PFSK-1 (cell line): ENCODE data around the gene MSI2.

Experiments used
- FOXP2 ChIP-seq: optimal IDR thresholded peaks from 2 replicates; pipeline ENCODE3; 2011; ENCODE audit warnings: borderline replicate concordance, control low read depth, inconsistent platforms; ENCODE audit not compliant: insufficient read depth; ENCODE audit errors: extremely low read length, extremely low read depth
- POLR2AphosphoS5 ChIP-seq: IDR thresholded peaks from 2 replicates; pipeline ENCODE4 v1.6.1; 2012; ENCODE audit warnings: low read depth, mild to moderate bottlenecking, control low read depth, low read length, moderate library complexity
- REST ChIP-seq, 2 experiments: IDR thresholded peaks; 2 replicates each; pipeline versions ENCODE4 v1.6.1 to v1.8.0; 2011 to 2012; ENCODE audit warnings: low read depth in 2 of 2, low read length in 2 of 2, control low read depth in 1 of 2, inconsistent platforms in 1 of 2, mild to moderate bottlenecking in 1 of 2, moderate library complexity in 1 of 2; ENCODE audit not compliant: insufficient read depth in 1 of 2
- SIN3A ChIP-seq: IDR thresholded peaks from 2 replicates; pipeline ENCODE4 v1.6.1; 2012; ENCODE audit warnings: mild to moderate bottlenecking, low read length, moderate library complexity, borderline replicate concordance; ENCODE audit not compliant: insufficient read depth
- TAF1 ChIP-seq: IDR thresholded peaks from 2 replicates; pipeline ENCODE4 v1.6.1; 2012; ENCODE audit warnings: low read length, control low read depth, borderline replicate concordance; ENCODE audit not compliant: insufficient read depth

The MSI2 gene

DNA sequence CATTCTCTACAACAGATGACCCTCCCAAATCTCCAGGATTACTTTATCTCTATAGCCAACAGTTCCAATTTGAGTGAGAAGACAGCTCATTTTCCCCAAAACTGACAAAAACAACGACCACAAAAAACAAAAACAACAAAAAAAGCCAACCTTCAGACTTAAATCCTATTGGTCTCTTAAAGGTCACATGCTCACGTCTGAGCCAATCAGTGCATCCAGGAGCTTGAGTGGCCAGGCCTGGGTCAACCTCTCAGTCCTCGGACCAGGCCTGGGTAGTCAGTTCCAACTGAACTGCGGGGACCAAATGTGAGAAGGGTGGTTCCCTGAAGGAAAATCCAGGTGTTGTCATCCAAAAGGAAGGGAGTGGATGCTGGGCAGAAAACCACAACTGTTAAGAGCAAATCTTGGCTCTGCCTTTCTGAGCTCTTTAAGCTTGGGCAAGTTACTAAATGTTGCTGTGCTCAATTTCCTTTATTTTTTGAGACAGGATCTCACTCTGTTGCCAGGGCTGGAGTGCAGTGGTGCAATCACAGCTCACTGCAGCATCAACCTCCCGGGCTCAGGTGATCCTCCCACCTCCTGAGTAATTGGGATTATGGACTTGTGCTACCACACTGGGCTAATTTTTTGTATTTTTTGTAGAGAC lies 43.0 kb upstream of the MSI2 start:
- TF ChIP-seq REST (IDR thresholded peaks at IDR 0.05; ENCODE audit: insufficient read depth in 1 of 2, low read depth in 2 of 2, low read length in 2 of 2) (no peak), FOXP2 (no peak), POLR2AphosphoS5 (no peak), SIN3A (no peak), TAF1 (no peak)

GRCh38 chr17:57215317-57215716 lies 41.0 kb upstream of the MSI2 start:
- no peak for TF ChIP-seq REST (IDR thresholded peaks at IDR 0.05; ENCODE audit: insufficient read depth in 1 of 2, low read depth in 2 of 2, low read length in 2 of 2)
- TF ChIP-seq SIN3A: no peak
- no peak for TF ChIP-seq POLR2AphosphoS5
- TF ChIP-seq TAF1: no peak
- TF ChIP-seq FOXP2: no peak

DNA sequence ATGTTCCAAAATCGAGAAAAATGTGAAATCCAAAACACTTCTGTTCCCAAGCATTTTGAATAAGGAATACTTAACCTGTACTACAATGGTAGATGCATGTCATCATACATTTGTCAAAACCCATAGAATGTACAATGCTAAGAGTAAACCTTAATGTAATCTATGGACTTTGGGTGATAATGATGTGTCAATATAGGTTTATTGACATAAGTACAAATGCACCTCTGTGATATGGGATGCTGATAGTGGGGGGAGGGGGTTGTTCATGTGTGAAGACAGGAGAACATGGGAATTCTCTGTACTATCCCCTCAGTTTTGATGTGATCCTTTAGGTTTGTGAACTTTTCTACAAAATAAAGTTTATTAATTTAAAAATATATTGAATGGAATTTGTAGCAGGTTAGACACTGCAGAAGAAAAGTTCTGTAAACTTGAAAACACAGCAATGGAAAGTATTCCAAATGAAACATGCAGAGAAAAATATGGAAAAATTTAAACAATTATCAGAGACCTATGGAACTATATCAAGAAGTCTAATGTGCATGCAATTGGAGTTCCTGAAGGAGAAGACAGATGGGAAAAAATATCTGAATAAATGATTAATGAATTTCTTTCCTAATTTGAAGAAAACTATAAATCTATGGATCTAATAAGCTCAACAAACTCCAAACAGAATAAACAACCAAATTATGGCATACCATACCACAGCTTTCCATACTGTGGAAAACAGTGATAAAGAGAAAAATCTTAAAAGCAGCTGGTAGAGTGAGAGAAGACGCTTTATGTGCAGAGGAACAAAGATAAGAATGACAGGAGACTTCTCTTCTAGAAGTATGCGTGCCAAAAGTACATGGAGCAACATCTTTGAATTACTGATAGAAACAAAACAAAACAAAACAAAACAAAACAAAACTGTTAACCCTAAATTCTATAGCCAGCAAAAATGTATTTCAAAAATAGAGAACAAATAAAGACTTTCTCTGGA lies 34.7 kb upstream of the MSI2 start:
- no peak for TF ChIP-seq POLR2AphosphoS5
- TF ChIP-seq SIN3A: no peak
- no peak for TF ChIP-seq REST (IDR thresholded peaks at IDR 0.05; ENCODE audit: insufficient read depth in 1 of 2, low read depth in 2 of 2, low read length in 2 of 2)
- TF ChIP-seq TAF1: no peak
- no peak for TF ChIP-seq FOXP2

- no peak for TF ChIP-seq TAF1
- no peak for TF ChIP-seq FOXP2
- no peak for TF ChIP-seq REST (IDR thresholded peaks at IDR 0.05; ENCODE audit: insufficient read depth in 1 of 2, low read depth in 2 of 2, low read length in 2 of 2)
- TF ChIP-seq POLR2AphosphoS5: no peak
- TF ChIP-seq SIN3A: no peak
These were observed 31.2 kb upstream of the MSI2 start for GRCh38 chr17:57225127-57225526.
